ENCODE measurements around the gene TEK. TPM values are rescaled to one million over a fixed set of nuclear protein-coding genes. Genes with fewer than 3 reads are reported as not detected.

Gene TEK
- total RNA-seq, 2 donors from 2014 or later, result not detected

DNA sequence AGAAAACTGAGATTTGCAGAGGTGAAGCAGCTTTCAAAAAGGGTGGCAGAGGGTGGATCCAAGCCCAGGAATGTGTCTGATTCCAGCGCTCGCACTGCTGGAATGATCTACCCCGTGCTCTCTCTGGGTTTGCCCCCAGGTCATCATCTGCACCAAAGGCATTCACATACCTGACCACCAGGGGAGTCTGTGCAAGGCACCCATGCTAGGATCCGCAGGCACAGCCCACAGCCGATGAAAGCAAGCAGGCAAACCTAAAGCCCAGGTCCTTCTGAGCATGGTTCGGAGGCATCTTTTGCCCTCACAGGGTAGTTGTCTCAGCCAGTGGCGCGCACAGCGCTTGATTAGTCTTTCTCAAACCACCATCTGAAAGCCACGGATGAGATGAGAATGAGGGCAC, 56.6 kb downstream of the TEK start:
- ATAC-seq (replicated peaks in 1 of 2) (no peak), DNase-seq (no peak)
- Mint-ChIP-seq H3K4me1 (ENCODE audit: low read depth) (peaks cover 4% of the 10 kb centered on the region), H3K9me3 (peaks cover 5% of the 10 kb centered on the region in 2 donors), H3K36me3 (ENCODE audit: insufficient read depth in 2 of 2) (peaks cover 1 to 3% of the 10 kb centered on the region in 2 donors), H3K4me3 (no peak overlapping the region), H3K27me3 (ENCODE audit: low read depth) (no peaks in the 10 kb centered on the region), H3K27ac (no peak overlapping the region)

DNA sequence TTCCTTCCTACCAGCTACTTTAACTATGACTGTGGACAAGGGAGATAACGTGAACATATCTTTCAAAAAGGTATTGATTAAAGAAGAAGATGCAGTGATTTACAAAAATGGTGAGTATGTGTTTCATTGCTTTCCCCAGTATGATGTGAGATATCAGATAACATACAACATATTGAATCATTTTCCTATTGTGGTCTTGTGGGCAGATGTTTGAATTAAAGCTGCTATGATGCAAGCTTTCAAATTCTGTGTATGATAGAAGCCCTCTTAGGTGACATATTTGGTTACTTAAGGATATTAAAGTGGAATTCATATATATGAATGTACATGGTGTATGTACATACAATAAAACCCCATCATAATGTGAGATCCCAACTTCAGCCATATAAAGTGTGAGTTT, 59.5 kb downstream of the TEK start:
- peak in 1 of 2 donors; percentile 39 for ATAC-seq (replicated peaks in 1 of 2)
- Mint-ChIP-seq H3K36me3 (ENCODE audit: insufficient read depth in 2 of 2) (peaks cover 1 to 3% of the 10 kb centered on the region in 2 donors), H3K4me1 (ENCODE audit: low read depth) (peaks cover 4% of the 10 kb centered on the region), H3K4me3 (no peak overlapping the region), H3K27me3 (ENCODE audit: low read depth) (no peaks in the 10 kb centered on the region), H3K27ac (no peak overlapping the region), H3K9me3 (peaks cover 5% of the 10 kb centered on the region in 2 donors)
- DNase-seq, result no peak

DNA sequence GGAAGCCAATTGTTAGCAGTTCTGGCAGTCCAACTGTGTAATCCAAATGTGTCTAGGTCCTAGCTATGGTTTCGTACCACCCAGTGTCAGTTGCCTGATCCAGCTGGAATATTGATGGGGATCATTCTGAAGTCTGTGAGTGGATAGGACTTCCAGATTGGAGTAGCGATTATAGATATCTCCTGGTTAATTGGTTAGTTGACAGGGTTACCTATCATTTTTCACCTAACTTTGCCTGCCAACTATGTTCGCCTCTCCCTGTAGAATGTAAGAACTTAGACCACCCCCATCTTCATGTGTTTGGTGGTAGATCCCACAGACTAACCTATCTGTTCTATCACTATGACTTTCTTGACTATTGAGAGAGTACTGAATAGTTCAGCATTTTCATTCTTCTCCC, 59.9 kb downstream of the TEK start:
- H3K4me1 Mint-ChIP-seq (ENCODE audit: low read depth), result peaks cover 4% of the 10 kb centered on the region
- H3K4me3 Mint-ChIP-seq, result no peak overlapping the region
- DNase-seq (no peak), ATAC-seq (replicated peaks in 1 of 2) (no peak)
- H3K9me3 Mint-ChIP-seq, result peaks cover 5% of the 10 kb centered on the region in 2 donors
- peaks cover 1 to 3% of the 10 kb centered on the region in 2 donors for H3K36me3 Mint-ChIP-seq (ENCODE audit: insufficient read depth in 2 of 2)
- no peaks in the 10 kb centered on the region for H3K27me3 Mint-ChIP-seq (ENCODE audit: low read depth)
- no peak overlapping the region for H3K27ac Mint-ChIP-seq

DNA sequence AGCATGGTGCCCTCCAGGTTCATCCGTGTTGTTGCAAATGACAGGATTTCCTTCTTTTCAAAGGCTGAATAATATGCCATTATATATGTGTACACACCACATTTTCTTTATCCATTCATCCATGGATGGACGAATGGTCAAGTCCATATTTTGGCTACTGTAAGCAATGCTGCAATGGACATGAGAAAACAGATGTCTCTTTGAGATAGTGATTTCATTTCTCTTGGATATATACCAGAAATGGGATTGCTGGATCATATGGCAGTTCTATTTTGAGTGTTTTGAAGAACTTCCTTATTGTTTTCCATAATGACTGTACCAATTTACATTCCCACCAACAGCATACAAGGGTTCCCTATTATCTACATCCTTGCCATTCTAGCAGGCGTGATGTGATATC, 67.9 kb downstream of the TEK start:
- Mint-ChIP-seq H3K9me3 (peaks cover 0 to 6% of the 10 kb centered on the region in 2 donors), H3K36me3 (ENCODE audit: insufficient read depth in 2 of 2) (peaks cover 0 to 2% of the 10 kb centered on the region in 2 donors), H3K4me3 (no peak overlapping the region), H3K27ac (no peak overlapping the region), H3K4me1 (ENCODE audit: low read depth) (no peaks in the 10 kb centered on the region), H3K27me3 (ENCODE audit: low read depth) (peaks cover 6% of the 10 kb centered on the region)
- ATAC-seq (replicated peaks in 1 of 2) (no peak), DNase-seq (no peak)

DNA sequence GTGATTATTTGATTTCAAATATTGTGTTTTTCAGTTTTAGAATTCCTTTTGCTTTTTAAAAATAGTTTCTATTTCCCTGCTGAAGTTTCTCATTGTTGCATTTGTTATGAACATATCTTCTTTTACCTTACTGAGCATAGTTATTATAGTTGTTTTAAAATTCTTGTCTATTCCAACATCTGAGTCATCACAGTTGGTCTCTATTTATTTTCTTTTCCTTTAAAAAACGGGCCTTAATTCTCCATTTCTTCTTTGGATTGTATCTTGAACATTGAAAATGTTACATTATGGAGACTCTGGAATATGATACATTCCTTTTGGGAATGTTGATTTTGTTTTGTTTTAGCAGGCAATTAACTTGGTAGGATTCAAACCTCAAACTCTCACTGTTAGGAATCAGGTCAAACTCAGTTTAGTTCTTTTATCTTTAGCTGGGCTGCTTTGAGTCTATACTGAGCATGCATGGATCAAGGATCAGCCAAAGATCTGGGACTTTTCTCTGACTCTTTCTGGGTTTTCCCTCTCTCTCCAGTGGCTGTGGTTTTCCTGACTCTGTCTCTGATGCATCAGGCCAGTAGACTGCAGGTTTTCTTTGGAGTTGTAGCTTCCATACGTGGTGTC, 70.3 kb downstream of the TEK start:
- Mint-ChIP-seq H3K36me3 (ENCODE audit: insufficient read depth in 2 of 2) (peaks cover 0 to 2% of the 10 kb centered on the region in 2 donors), H3K27ac (no peak overlapping the region), H3K27me3 (ENCODE audit: low read depth) (peaks cover 12% of the 10 kb centered on the region), H3K9me3 (peaks cover 0 to 6% of the 10 kb centered on the region in 2 donors), H3K4me1 (ENCODE audit: low read depth) (no peaks in the 10 kb centered on the region), H3K4me3 (no peak overlapping the region)
- no peak for ATAC-seq (replicated peaks in 1 of 2)
- DNase-seq, result no peak

DNA sequence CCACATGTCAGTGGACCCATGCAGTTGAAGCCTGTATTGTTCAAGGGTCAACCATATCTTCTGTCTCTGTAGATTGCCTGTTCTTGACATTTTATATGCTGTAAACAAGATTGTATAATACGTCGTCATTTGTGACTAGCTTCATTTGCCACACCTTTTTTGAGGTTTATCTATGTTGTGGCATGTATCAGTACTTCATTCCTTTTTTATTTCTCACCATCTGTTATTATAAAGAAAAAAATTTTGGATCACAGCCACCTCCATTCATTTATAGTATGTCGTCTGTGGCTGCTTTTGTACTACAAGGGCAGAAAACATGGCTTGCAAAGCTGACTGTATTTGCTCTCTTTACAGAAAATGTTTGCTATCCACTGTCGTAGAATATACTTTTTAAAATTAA, 72.4 kb downstream of the TEK start:
- DNase-seq, result no peak
- H3K27ac Mint-ChIP-seq, result no peak overlapping the region
- no peak for ATAC-seq (replicated peaks in 1 of 2)
- H3K4me3 Mint-ChIP-seq, result no peak overlapping the region
- peaks cover 0 to 2% of the 10 kb centered on the region in 2 donors for H3K36me3 Mint-ChIP-seq (ENCODE audit: insufficient read depth in 2 of 2)
- no peaks in the 10 kb centered on the region for H3K4me1 Mint-ChIP-seq (ENCODE audit: low read depth)
- H3K9me3 Mint-ChIP-seq, result peaks cover 0 to 6% of the 10 kb centered on the region in 2 donors
- peaks cover 12% of the 10 kb centered on the region for H3K27me3 Mint-ChIP-seq (ENCODE audit: low read depth)

DNA sequence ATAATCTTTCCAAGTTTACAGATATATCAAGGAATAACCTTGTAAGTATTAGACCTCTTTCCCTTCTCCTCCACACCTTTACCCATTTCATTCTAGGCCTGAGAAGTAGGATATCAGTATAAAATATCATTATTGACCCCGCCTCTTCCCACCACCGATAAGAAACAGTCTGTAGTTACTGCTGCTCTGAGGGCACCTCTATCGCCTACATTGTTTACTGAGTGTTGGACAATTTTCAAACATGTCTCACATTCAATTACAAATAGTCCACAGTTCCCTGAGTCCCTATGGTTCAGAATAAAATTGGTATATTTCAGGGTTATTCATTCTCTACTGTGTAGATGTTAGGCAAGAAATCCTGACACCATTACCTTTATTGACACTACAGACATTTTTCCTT, 73.4 kb downstream of the TEK start:
- Mint-ChIP-seq H3K4me1 (ENCODE audit: low read depth) (no peaks in the 10 kb centered on the region), H3K4me3 (no peak overlapping the region), H3K9me3 (peaks cover 0 to 6% of the 10 kb centered on the region in 2 donors), H3K36me3 (ENCODE audit: insufficient read depth in 2 of 2) (peaks cover 0 to 2% of the 10 kb centered on the region in 2 donors), H3K27ac (no peak overlapping the region), H3K27me3 (ENCODE audit: low read depth) (peaks cover 12% of the 10 kb centered on the region)
- DNase-seq (no peak), ATAC-seq (replicated peaks in 1 of 2) (no peak)

DNA sequence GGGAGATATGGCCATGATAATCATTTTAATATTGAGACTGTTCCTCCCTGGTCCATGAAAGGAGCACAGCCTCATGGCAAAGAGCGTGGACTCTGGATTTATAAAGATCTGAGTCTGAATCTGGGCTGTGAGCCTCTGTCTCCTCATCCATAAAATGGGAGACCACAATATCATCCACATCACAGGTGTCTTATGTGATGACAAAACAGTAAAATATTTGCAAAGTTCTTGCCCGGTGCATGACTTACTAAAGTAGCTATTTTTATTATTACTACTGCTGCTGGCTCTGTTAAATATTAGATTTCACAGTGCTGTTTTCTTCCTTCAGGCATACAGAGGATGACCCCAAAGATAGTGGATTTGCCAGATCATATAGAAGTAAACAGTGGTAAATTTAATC, 74.1 kb downstream of the TEK start:
- Mint-ChIP-seq H3K9me3 (peaks cover 0 to 2% of the 10 kb centered on the region in 2 donors), H3K4me1 (ENCODE audit: low read depth) (no peaks in the 10 kb centered on the region), H3K36me3 (ENCODE audit: insufficient read depth in 2 of 2) (peaks cover 0 to under 1% of the 10 kb centered on the region in 2 donors), H3K4me3 (no peak overlapping the region), H3K27me3 (ENCODE audit: low read depth) (peaks cover 5% of the 10 kb centered on the region), H3K27ac (no peak overlapping the region)
- no peak for DNase-seq
- ATAC-seq (replicated peaks in 1 of 2), result no peak

DNA sequence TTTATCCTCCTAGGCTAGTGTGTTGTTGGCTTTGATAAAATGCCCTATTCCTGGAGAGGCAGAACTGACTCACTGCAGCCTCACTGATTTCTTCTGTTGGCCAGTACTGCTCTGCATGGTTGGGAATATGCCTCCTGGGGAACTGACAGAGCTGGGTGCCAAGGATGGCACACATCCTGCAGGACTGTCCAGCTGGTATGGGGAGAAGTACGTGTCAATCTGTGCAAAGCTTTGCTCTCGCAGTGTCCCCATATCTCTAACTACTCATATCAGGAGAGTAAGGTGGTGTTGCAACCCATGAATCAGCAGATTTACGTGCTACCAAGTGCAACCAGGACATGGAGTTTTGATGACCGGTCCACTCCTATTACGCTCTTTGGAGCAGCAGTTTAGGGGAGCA, 74.7 kb downstream of the TEK start:
- Mint-ChIP-seq H3K27me3 (ENCODE audit: low read depth) (peaks cover 5% of the 10 kb centered on the region), H3K9me3 (no peaks in the 10 kb centered on the region), H3K4me1 (ENCODE audit: low read depth) (no peaks in the 10 kb centered on the region), H3K36me3 (ENCODE audit: insufficient read depth in 2 of 2) (no peaks in the 10 kb centered on the region), H3K4me3 (no peak overlapping the region), H3K27ac (no peak overlapping the region)
- DNase-seq (no peak), ATAC-seq (replicated peaks in 1 of 2) (no peak)

DNA sequence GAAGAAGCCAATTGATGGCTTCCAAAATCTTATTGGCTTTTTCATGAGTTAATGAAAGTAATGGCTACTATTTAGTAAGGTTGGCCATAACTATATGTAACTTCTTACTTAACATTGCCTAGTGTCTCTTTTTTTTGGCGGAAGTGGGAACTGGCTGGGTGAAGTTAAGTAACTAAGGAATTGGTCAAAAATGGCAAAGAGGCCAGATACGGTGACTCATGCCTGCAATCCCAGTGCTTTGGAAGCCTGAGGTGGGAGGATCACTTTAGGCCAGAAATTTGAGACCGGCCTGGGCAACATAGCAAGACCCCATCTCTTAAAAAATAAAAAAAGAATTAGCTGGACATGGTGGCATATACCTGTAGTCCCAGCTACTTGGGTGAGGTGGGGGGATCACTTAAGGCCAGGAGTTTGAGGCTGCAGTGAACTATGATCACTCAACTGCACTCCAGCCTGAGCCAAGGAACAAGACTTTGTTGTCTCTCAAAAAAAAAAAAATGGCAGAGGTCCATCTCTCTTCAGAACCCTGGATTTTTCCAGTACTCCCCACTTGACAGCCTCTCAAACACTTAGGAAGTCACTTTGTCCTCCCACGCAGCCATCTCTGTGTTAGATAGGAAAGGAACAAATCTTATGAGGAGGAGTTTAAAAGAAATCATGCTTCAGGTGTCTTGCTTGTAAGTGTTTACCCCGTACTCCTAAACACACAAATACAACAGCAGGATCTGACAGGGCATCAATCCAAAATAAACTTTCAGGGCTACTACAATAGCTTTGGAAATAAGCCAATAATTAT, 75.7 kb downstream of the TEK start:
- H3K4me3 Mint-ChIP-seq, result no peak overlapping the region

DNA sequence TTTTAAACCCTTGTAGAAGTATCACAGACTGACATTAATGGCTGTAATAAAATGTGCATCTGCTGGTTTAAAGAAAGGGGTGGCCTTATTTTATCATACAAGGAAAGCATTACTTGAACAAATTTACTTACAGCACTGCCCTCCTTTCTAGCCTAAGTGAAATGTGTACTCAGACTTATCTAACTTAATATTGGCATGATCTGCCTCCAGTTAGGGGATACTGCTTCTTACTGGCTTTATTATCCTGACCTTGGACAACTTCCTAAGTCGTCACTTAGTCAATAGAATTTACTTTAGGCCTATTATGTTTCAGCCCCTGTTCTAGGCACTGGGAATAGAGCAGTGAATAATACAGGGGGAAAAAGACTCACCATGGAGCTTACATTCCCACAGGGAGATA, 79.4 kb downstream of the TEK start:
- Mint-ChIP-seq H3K36me3 (ENCODE audit: insufficient read depth in 2 of 2) (no peaks in the 10 kb centered on the region), H3K4me3 (no peak overlapping the region), H3K27ac (no peak overlapping the region), H3K4me1 (ENCODE audit: low read depth) (no peaks in the 10 kb centered on the region), H3K27me3 (ENCODE audit: low read depth) (peaks cover 20% of the 10 kb centered on the region), H3K9me3 (no peaks in the 10 kb centered on the region)
- DNase-seq, result no peak
- ATAC-seq (replicated peaks in 1 of 2), result no peak

More for the DNA sequence above, 75.7 kb downstream of the TEK start:
- Mint-ChIP-seq H3K36me3 (ENCODE audit: insufficient read depth in 2 of 2) (no peaks in the 10 kb centered on the region), H3K27ac (no peak overlapping the region), H3K4me1 (ENCODE audit: low read depth) (no peaks in the 10 kb centered on the region), H3K27me3 (ENCODE audit: low read depth) (peaks cover 10% of the 10 kb centered on the region), H3K9me3 (no peaks in the 10 kb centered on the region)
- ATAC-seq (replicated peaks in 1 of 2) (no peak), DNase-seq (no peak)

DNA sequence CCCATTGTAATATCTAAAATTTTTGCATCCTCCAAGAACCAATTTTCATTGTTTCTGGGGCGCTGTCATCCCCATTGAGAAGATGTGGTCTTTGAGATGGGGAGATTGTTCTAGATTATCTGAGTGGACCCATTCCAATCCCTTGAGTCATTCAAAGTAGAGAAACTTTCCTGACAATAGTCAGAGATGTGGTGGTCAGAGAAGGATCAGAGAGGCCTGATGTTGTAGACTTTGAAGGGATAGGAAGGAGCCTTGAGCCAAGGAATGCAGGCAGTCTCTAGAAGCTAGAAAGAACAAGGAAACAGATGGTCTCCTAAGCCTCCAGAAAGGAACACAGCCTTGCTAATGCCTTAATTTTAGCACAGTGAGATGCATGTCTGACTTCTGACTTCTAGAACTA, 80.4 kb downstream of the TEK start:
- Mint-ChIP-seq H3K27me3 (ENCODE audit: low read depth) (peaks cover 21% of the 10 kb centered on the region), H3K9me3 (no peaks in the 10 kb centered on the region), H3K27ac (no peak overlapping the region), H3K4me1 (ENCODE audit: low read depth) (peaks cover 3% of the 10 kb centered on the region), H3K36me3 (ENCODE audit: insufficient read depth in 2 of 2) (no peaks in the 10 kb centered on the region), H3K4me3 (no peak overlapping the region)
- ATAC-seq (replicated peaks in 1 of 2) (no peak), DNase-seq (no peak)

DNA sequence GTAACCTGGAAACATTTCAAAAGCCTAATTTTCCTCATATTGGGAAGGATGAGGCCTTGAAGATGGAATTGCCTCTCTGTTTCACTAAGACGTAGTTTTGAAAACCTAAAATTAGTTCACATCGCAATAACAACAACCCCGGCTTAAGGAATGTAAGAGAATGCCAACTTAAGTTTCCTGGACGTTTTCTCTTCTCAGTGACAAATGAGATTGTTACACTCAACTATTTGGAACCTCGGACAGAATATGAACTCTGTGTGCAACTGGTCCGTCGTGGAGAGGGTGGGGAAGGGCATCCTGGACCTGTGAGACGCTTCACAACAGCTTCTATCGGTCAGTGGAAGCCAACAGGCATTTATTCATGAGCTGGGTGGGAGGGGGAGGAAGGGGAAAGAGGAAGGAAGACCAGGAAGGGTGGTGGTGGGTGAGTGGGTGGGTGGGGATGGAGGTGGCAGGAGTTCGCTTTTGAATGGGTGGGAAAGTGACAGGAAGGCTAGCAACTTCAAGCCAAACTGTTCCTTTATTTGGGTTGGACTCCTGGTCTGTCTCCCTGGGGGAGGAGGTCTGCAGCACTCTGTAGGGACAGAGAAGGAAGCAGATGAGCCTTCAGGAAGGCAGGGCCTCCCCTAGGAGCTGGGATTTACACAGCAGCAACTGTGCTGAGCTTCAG, 83.4 kb downstream of the TEK start:
- ATAC-seq (replicated peaks in 1 of 2) (no peak), DNase-seq (no peak)
- Mint-ChIP-seq H3K27ac (no peak overlapping the region), H3K4me1 (ENCODE audit: low read depth) (peaks cover 8% of the 10 kb centered on the region), H3K4me3 (no peak overlapping the region), H3K27me3 (ENCODE audit: low read depth) (peaks cover 34% of the 10 kb centered on the region), H3K36me3 (ENCODE audit: insufficient read depth in 2 of 2) (no peaks in the 10 kb centered on the region), H3K9me3 (no peaks in the 10 kb centered on the region)

All from activated T-cell treated with anti-CD3 and anti-CD28 coated beads, Interleukin-2, amount 50 U/mL, for 72 hours (primary cell).